GM20000 (cell line): ENCODE results near the gene FBXL15.

ENCODE experiments used
- DNase-seq: peaks from one replicate; pipeline ENCODE4 v3.0.0; 2012; ENCODE audit warnings: low spot score
- CTCF ChIP-seq: IDR thresholded peaks from 2 replicates; pipeline ENCODE4 v1.5.1; 2012; ENCODE audit warnings: mild to moderate bottlenecking, control low read depth; ENCODE audit errors: extremely low read depth, missing control alignments

FBXL15 gene

DNA sequence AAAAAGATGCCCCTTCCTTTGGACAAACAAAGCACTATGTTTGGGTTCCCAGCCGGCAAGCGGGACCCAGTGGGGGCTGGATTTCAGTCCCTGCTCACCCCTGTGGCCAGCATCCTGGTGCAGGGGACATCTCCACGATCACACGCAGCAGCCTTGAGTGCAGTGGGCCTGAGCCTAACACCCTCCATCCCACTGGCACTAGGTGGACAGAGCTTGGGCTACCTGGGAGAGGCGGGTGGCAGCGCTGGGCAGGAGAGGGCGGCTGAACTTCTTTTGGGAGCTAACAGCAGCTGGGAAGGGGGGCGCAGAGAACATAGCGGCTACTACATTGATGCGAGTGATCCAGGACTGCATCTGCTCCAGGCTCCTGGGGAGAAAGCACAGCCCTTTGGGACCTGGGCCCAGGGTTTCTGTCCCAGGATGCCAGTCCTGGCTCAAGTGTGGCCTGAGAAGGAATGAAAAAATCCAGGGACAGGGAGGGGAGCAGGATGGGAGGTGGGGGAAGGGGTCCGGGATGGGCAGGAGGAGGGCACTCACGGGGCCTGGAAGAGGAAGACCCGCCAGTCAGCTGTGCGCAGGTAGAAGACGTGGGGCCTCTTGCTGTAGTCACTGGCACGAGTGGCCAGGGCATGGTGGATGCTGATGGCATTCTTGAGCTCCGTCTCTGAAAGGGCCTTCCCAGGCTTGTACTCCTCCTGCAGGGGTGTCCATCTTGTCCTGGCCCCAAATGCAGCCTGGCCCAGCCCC, 16.1 kb upstream of the FBXL15 start:
- no peak for TF ChIP-seq CTCF
- no peak for DNase-seq

GRCh38 chr10:102405108-102405571, 15.5 kb upstream of the FBXL15 start:
- DNase-seq, result no peak
- TF ChIP-seq CTCF, result no peak

DNA sequence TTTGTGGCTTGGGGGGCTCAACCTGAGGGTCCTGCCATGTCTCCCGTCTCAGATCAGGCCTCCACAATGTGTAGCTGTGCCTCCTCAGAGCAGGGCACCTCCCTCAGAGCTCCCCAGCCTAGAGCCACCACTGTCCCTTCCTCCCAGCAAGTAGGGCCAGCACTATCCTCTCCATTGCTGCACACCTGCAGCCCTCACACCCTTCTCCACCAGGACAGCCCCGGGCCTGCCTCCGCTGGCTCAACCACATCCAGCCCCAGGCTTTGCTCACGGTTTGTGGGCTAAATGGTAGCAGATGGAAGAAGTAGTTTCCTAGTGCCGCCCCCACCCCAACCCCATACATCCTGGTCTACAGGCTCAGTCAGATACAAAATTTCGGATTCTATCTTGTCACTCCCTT, 15.0 kb upstream of the FBXL15 start:
- no peak for DNase-seq
- TF ChIP-seq CTCF, result no peak

GRCh38 chr10:102406815-102407214, 13.8 kb upstream of the FBXL15 start:
- DNase-seq, result peak; percentile 38
- TF ChIP-seq CTCF, result no peak

GRCh38 chr10:102407425-102408130, 13.1 kb upstream of the FBXL15 start:
- peak; percentile 22 for DNase-seq
- TF ChIP-seq CTCF, result no peak

GRCh38 chr10:102408131-102408727, 12.4 kb upstream of the FBXL15 start:
- peak; percentile 22 for DNase-seq
- no peak for TF ChIP-seq CTCF
